Amniotic epithelial cell (primary cell): ENCODE results near the gene SPARC.
A peak's percentile ranks its signal among the peaks of the same experiment; 100 is the strongest.

ENCODE experiments used
- DNase-seq: peaks from one replicate; pipeline ENCODE4 v3.0.0-alpha.2; 2010; ENCODE audit warnings: low read depth

Gene SPARC

DNA sequence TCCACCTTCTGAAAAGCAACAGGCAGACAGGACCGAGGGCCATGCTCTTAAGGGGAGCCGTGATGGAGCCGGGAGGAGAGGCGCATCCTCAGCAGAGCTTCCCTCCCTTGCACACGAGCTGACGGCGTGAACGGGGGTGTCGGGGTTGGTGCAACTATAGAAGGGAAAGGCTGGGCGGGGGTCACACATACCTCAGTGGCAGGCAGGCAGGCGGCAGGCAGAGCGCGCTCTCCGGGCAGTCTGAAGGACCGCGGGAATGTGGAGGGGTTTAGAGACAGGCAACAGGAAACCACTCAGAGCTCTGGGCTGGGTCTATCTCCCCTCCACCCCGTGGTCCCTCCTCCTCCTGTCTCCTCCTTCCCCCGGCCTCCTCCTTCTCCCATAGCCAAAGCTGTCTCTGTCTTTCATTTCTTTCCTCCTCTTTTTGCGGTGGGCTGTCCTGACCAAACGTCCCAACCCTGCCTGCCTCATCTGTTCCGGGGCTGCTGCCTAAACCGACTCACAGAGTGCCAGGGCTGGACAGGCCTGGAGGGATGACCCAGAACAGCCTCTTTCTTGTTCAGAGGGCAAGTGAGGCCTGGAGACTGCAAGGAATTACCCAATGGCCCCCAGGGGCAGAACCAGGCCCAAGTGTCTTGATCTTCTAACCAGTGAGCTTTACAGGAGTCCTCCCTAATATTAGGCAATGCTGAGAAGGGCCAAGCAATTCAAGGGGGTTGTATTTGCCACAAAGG lies at the start of gene SPARC:
SPARC (minus strand) TSS at position 242 of the 734 bp plus-strand sequence. CDS start 10,727 bp downstream, outside the sequence.
- peak; percentile 97 for DNase-seq

- DNase-seq = no peak
These were observed 48.9 kb upstream of the SPARC start for GRCh38 chr5:151735646-151736045.

- peak; percentile 83 for DNase-seq
These were observed 47.3 kb upstream of the SPARC start for GRCh38 chr5:151734064-151734408.

DNA sequence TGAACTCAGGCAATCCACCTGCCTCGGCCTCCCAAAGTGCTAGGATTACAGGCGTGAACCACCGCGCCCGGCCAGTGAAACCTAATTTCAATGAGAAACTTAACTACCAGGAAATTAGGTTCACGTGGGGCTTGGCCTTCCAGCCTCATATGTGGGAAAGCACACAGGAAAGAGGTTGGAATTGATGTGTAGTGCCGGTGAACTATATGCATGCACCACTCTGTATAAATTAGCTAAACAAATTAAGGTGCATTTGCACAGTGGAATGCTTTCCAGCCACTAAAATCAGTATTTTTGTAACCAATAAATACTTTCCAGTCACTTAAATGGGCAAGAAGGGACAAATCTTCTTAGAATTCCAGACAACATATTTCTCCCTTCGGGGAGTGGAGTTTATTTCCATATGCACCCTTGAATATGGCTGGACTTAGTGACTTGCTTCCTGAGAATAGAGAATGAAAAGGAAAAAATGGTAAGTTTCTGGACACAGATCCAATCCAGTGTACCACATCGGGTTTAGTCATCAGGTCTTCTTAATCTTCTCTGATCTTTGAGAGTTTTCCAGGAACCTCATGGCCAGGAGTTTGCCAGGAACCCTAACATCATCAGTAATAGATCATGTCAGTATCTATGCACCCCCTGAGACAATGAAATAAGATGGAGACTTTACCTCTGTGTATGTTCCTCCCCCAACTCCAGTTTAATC lies 46.8 kb upstream of the SPARC start:
- DNase-seq = peak; percentile 87

GRCh38 chr5:151730381-151730780 lies 43.7 kb upstream of the SPARC start:
- DNase-seq = no peak

- DNase-seq = peak; percentile 73
These were observed 42.9 kb upstream of the SPARC start for GRCh38 chr5:151729597-151729996.

DNA sequence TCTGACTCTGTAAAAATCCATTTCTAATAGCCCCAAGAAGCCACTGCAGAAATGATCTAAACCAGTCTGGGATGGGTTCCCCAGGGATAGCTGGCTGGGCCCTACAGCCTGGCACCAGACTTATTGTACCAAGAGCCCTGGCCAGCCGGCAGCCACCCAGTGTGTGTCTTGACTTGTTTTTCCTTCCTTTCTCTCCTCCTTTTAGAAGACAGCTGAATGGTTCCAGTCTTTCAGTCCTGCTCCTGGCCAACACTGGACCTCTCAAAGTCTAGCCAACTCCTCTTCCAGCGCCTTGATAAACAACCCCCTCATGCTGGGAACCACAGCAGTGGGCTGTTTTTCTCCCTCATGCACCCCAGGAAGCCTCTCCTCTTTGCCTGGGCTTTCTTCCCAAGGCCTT lies 37.6 kb upstream of the SPARC start:
- no peak for DNase-seq

DNA sequence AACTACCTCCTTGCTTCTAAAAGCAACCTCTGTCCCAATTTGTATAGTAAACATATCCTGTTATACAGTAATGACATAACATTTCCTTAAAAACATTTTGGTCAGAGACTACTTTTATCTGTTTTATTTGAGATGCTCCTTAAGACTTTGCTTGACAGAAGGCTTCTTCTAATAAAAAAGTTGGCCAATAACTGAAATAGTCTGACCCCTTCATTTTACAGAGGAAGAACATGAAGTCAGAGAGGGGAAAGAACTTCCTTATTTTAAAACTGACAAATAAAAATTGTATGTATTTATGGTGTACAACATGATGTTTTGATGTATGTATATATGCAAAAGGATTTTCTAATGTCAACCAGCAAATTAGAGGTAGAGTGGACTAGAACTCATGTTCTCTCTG lies 35.8 kb upstream of the SPARC start:
- DNase-seq = no peak

GRCh38 chr5:151721812-151722391 lies 35.2 kb upstream of the SPARC start:
- DNase-seq = no peak

DNA sequence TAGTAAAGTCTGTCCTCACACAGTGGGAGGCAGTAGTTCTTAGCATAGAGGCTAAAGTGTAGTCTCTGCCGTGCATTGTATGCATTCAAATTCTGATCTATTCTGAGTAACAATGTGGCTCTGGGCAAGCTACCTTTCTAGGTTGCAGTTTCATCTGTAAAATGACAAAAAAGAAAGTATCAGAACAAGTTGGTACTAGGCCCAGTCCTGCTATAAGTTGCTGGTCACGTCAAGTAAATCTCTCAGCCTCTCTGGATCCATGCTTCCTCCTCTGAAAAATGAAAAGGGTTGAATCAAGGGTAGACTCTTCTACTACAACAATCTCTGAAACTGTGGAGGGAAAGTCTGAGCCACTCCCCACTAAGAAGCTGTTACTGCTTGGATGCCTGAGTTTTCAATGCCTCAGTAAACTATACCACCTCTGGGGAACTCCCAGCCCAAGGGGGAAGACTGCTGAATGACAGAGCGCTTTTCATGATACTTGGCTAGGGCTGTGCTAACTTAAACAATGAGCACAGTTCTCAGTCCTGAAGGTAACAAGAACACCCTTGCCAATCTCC lies 34.5 kb upstream of the SPARC start:
- DNase-seq = no peak

DNA sequence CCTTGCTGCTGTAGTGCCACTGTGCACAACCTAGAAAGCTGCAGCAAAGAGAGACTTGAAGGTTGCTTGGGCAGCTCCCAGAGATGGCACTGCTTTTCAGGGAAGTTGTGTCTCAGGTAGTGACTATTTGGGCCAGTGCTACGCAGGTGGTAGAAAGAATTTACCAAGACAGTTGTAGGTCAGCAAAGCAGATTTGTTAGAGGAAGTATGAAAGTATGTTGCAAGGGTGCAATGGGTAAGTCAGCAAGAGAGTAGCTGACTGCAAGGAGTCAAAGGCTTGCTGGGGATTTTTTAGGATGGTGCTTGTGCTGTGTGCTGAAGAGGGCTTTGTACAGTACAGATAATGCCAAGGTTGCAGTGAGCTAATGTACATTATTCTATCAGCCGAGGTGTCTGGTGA lies 33.5 kb upstream of the SPARC start:
- DNase-seq = no peak

DNA sequence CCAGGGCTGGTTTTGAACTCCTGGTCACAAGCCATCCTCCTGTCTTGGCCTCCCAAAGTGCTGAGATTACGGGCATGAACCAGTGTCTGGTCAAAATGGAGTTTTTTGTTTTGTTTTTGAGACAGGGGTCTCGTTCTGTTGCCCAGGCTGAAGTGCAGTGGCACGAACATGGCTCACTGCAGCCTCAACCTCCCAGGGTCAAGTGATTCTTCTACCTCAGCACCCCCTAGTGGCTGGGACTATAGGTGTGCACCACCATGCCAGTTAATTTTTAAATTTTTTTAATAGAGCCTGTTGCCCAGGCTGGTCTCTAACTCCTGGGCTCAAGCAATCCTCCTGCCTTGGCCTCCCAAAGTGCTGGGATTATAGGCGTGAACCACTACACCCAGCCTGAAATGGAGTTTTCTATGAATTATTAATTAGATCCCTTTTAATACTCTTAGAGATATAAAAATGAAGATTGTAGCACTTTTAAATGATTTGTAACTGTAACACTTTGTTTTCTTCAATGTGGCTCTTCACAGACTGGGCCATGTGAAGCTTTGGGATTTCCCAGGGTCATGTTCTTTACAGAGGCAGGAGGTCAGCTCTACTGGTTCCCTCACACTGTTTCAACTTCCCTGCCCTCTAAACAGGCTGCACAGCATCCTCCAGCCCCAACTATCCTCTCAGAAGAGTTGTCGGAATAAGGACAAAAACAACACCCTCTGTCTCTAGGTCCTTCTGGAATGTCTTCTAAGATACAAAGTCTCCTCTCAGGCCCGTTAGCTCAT lies 32.7 kb upstream of the SPARC start:
- peak; percentile 62 for DNase-seq

GRCh38 chr5:151718646-151719045 lies 31.9 kb upstream of the SPARC start:
- no peak for DNase-seq

DNA sequence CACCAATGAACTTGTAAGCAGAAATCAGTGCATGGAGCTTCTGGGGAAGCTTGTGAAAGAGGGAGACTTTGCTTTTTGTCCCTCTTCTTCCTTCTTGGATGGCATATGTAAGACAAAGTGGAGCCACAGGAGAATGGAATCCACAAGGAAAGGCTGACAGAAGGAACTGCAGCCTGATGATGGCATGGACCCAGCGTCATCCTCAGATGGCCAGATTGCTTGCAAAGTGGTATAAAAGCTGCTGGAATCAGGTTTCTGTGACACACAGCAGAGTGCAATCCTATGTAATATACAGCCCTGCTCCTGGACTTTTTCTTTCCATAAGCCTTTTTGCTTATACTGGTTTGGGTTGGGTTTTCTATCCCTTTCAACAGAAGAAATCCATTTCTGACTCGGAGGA lies 31.4 kb upstream of the SPARC start:
- DNase-seq = no peak

DNA sequence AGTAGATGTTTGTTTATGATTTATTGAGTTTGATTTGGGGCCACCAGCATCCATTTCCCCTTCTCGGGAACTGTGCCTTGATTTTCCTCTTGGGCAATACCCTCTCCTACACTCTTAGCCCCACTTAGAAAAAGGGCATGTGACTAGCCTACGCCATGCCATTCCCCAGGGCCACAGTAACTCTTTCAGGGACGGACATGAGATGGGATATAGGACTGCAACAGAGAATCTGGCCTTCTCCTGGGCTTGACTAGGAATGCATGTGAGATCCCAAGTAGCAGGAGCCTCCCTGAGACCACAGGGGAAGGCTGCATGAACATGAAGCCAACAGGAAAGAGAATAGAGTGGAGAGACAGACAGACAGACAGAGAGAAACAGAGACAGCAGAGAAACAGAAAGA lies 30.7 kb upstream of the SPARC start:
- DNase-seq = no peak

DNA sequence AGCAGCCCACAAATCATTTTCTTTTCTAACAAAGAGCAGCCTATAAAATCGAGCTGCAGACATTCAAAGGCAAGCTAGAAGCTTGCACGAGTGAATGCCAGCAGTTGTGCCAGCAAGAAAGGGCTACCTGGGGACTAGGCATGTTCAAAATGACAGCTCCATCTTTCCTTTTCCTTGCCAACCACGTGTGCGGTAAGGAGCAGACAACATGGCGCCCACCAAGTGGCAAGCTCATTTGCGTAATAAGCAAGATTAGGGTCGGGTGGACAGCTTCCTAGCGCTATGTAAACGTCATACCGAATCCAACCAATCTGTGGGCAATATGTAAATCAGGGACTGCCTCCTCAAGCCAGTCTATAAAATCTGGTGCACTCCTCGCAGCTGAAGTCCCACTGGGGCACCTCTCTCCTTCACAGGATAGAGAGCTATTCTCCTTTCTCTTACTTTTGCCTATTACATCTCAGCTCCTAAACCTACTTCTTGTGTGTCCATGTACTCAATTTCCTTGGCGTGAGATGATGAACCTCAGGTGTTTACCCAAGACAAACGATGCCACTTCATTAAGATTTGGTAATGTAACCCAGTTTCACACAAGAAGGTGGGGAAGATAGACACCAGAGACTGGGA lies 22.5 kb upstream of the SPARC start:
- DNase-seq = no peak

- peak; percentile 21 for DNase-seq
These were observed 21.4 kb upstream of the SPARC start for GRCh38 chr5:151708126-151708525.

- DNase-seq = no peak
These were observed 20.9 kb upstream of the SPARC start for GRCh38 chr5:151707567-151707966.

GRCh38 chr5:151706906-151707305 lies 20.2 kb upstream of the SPARC start:
- peak; percentile 25 for DNase-seq

DNA sequence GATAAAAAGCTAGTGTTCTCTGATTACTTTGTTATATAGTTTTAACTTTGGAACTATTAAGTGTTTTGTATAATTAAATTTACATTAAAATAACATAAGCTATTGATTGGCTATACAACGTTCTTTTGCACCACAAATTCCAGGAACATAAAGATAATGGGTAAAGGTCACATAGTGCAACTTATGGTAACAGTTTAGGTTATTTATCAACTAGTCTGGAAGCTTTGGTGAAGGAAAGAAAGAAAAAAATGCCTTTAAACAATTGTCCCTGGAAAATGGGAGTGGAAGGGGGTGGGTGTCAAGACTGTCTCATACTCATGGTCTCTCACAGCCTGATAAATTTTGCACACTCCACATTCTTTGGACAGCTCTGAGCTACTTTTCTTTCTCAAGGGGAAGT lies 17.1 kb upstream of the SPARC start:
- DNase-seq = peak; percentile 13

DNA sequence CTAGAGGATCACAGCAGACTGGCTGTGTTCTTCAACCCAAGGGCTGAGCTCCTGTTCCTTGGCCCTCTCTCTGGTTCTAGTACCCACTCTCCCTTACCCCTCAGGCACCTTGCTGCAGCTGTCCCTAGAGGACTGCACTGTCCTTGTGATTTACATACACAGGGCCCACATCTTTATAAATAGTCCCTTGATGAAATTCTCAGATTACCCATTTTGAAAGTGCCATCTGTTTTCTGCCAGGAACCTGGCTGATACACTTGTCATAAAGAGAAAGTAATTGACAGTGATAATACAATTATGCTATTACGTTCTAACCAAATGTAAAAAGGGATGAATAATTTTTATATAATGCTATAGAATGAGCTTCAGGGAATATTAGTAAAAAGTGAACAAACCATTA lies 16.5 kb upstream of the SPARC start:
- DNase-seq = no peak

DNA sequence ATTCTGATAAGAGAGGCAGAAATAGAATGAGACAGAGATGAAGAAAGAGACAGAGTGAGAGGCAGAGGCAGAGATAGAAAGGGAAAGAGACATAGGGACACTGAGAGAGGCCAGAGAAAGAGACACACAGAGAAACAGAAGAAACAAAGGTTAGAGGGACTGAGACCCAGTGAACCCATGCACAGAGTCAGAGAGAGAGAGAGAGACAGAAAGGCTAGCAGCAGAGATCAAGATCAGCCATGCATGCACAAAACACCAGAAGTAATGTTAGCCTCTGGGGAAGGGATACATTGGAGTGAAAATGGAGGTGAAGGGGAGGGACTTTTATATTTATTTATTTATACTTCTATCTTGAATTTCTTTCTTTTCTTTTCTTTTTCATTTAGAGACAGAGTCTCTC lies 14.1 kb upstream of the SPARC start:
- DNase-seq = peak; percentile 15
